Caco-2 (cell line): ENCODE data around the gene DHRS4. TPM values are rescaled to one million over a fixed set of nuclear protein-coding genes. Genes with fewer than 3 reads are reported as not detected.
"Not testable (repeated sequence)": the region's sequence is repeated elsewhere in the genome, so short reads cannot be mapped to it uniquely, and the experiment has no call there.

ENCODE experiments used
- BruUV-seq: library from RNA; stranded (reverse); fragments of 400-500 nt; replicated peaks from 2 replicates; lab custom pipeline; 2021; lab: Mats Ljungman, UMichigan
- CTCF ChIA-PET: fragments of 300-600 bp; sonication (Branson Sonifier 250); formaldehyde crosslinking; loops from one replicate; lab custom pipeline; 2022; ENCODE audit warnings: antibody characterized with exemption; lab: Charles Lee
- POLR2A ChIA-PET: fragments of 300-600 bp; sonication (Branson Sonifier 250); formaldehyde crosslinking; loops from one replicate; lab custom pipeline; 2022; ENCODE audit warnings: antibody characterized with exemption; lab: Charles Lee
- DNase-seq, 2 experiments: peaks; one replicate each; pipeline versions ENCODE4 v3.0.0 to v3.0.0-alpha.2; 2020 to 2022
- H3K27me3 ChIP-seq: replicated peaks from 2 replicates; pipeline ENCODE4 v1.6.0; 2011; ENCODE audit warnings: low read length; ENCODE audit not compliant: control insufficient read depth, insufficient read depth
- H3K36me3 ChIP-seq: 2 replicates; pipeline ENCODE4 v1.5.1; 2011; ENCODE audit warnings: low read length; ENCODE audit not compliant: control insufficient read depth, insufficient read depth
- H3K4me1 ChIP-seq: fragments of 250-450 bp; sonication (Bioruptor Pico); 2 replicates; pipeline ENCODE4 v1.5.1; 2020; ENCODE audit warnings: mild to moderate bottlenecking
- H3K4me3 ChIP-seq: 2 replicates; pipeline ENCODE4 v1.5.1; 2011; ENCODE audit warnings: low read depth, mild to moderate bottlenecking, control low read depth, low read length
- H3K9me3 ChIP-seq: fragments of 250-450 bp; sonication (Bioruptor Pico); 2 replicates; pipeline ENCODE4 v1.5.1; 2020; ENCODE audit warnings: mild to moderate bottlenecking, moderate library complexity
- H3K27ac Mint-ChIP-seq: one replicate; pipeline ENCODE4 v1.8.0; 2022; ENCODE audit warnings: mixed read lengths; ENCODE audit not compliant: unreplicated experiment
- H3K27me3 Mint-ChIP-seq: one replicate; pipeline ENCODE4 v1.8.0; 2022; ENCODE audit warnings: mixed read lengths; ENCODE audit not compliant: insufficient read depth, unreplicated experiment
- H3K36me3 Mint-ChIP-seq: one replicate; pipeline ENCODE4 v1.8.0; 2022; ENCODE audit warnings: mild to moderate bottlenecking, mixed read lengths; ENCODE audit not compliant: insufficient read depth, unreplicated experiment
- H3K4me1 Mint-ChIP-seq: one replicate; pipeline ENCODE4 v1.8.0; 2022; ENCODE audit warnings: low read depth, mixed read lengths; ENCODE audit not compliant: unreplicated experiment
- H3K4me3 Mint-ChIP-seq: one replicate; pipeline ENCODE4 v1.8.0; 2022; ENCODE audit warnings: mild to moderate bottlenecking, moderate library complexity, mixed read lengths; ENCODE audit not compliant: unreplicated experiment
- H3K9me3 Mint-ChIP-seq: one replicate; pipeline ENCODE4 v1.8.0; 2022; ENCODE audit warnings: mixed read lengths; ENCODE audit not compliant: unreplicated experiment
- intact Hi-C: fragments of 100-400 bp; cut with micrococcal nuclease; formaldehyde crosslinking; loops from one replicate; pipeline ENCODE4 v1.10.0; 2022; ENCODE audit not compliant: unreplicated experiment
- total RNA-seq: library from RNA; stranded (reverse); gene quantifications from 2 replicates; pipeline ENCODE4 v1.2.3, GENCODE V29; 2022

DHRS4 gene
- total RNA-seq, 1 experiment from 2014 or later, result 8.6 TPM

DNA sequence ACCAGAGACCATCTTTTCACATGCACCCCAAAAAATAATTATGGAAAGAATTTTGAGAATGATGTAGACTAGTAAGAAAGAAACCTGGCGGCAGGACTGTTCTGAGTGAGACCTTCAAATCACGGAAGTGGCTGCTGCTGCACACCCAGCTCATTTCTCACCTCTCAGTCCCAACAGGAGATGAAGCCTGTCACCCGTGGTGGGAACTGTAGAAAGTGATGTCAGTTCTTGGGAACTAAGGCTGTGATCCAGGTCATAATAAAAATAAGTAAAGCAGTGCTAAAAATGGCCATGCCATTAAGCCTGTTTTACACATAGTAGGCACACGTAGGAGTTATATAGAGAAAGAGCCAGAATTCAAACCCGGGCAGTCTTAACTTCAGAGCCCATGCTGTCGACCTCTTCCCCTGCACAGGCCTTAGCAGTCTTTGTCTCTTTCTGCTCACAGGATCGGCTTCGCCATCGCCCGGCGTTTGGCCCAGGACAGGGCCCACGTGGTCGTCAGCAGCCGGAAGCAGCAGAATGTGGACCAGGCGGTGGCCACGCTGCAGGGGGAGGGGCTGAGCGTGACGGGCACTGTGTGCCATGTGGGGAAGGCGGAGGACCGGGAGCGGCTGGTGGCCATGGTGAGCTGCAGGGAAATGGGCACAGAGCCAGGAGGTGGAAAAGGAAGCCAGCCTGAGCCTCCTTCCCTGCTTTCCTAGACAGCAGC, 36.3 kb downstream of the DHRS4 start:
- peak in 1 of 2 experiments; percentile 14 for DNase-seq
- H3K27me3 Mint-ChIP-seq, CTCF ChIA-PET: not testable (repeated sequence)

DNA sequence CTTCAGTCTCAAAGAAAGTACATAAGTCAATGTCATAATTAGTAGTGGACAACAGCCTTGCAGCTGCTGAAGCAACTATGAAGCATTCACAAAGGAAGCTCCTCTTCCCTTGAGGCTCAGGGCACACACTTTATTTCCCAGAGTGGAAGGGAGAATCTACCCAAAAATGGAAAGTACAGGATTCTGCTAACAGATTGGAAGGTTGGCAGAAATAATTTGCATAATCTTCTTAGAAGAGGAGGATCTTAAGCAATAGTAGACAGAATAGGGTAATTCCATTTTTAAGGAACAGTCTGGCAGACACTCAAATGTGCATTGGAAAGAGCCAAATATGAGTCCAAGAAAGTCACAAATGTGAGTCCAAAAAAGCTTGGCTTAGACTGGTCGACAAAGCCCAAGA, 37.4 kb downstream of the DHRS4 start:
- H3K4me1 ChIP-seq, CTCF ChIA-PET, H3K4me3 Mint-ChIP-seq, H3K9me3 ChIP-seq, POLR2A ChIA-PET, H3K9me3 Mint-ChIP-seq, H3K36me3 ChIP-seq, H3K27me3 Mint-ChIP-seq, H3K4me3 ChIP-seq, H3K27me3 ChIP-seq, BruUV-seq, DNase-seq, intact Hi-C loops, H3K4me1 Mint-ChIP-seq, H3K27ac Mint-ChIP-seq, H3K36me3 Mint-ChIP-seq: not testable (repeated sequence)

More for the DNA sequence above, 36.3 kb downstream of the DHRS4 start:
- peak overlapping the region; percentile 72 for H3K4me3 Mint-ChIP-seq
- intact Hi-C loops, H3K27me3 ChIP-seq, H3K36me3 ChIP-seq, H3K4me1 Mint-ChIP-seq, H3K4me1 ChIP-seq, BruUV-seq, H3K9me3 ChIP-seq, H3K36me3 Mint-ChIP-seq, H3K9me3 Mint-ChIP-seq, H3K27ac Mint-ChIP-seq, POLR2A ChIA-PET: not testable (repeated sequence)
- peak overlapping the region; percentile 17 for H3K4me3 ChIP-seq

DNA sequence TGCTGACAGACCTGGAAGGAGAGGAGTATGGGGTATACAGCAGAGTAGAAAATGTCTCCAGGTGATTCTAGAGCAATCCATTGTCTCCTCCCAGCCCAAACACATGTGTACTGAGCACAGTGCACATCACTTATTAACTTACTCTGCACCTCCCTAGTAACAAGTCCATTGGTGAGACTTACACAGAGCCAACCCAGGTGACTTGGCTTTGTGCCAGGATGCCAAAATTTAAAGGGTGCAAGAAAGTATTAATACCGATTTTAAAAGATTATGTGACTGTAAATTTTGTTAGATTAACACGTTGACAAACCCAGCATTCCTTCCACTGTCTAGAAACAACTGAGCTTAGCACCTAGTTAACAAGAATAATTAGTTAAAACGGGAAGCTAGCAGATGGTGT, 39.5 kb downstream of the DHRS4 start:
- intact Hi-C loops, BruUV-seq, CTCF ChIA-PET, H3K36me3 ChIP-seq, H3K27me3 Mint-ChIP-seq, H3K4me1 ChIP-seq, POLR2A ChIA-PET, DNase-seq, H3K4me3 Mint-ChIP-seq, H3K27me3 ChIP-seq, H3K9me3 Mint-ChIP-seq, H3K27ac Mint-ChIP-seq, H3K4me1 Mint-ChIP-seq, H3K9me3 ChIP-seq, H3K4me3 ChIP-seq, H3K36me3 Mint-ChIP-seq: not testable (repeated sequence)

DNA sequence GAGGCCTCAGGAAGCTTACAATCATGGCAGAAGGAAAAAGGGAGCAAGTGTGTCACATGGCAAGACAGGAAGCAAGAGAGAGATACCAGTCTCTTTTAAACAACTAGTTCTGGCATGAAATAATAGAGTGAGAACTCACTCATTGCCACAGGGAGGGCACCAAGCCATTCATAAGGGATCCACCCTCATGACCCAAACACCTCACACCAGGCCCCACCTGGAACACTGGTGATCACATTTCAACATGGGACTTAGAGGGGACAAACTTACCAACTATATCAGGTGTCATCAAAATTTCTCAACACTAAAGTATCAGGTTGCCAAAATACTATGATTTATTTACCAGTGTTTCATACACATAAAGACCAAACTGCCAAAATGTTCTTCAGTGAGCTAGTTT, 42.4 kb downstream of the DHRS4 start:
- H3K27me3 Mint-ChIP-seq, H3K4me3 ChIP-seq, BruUV-seq, H3K27me3 ChIP-seq, H3K27ac Mint-ChIP-seq, H3K4me1 Mint-ChIP-seq, H3K9me3 Mint-ChIP-seq, H3K4me3 Mint-ChIP-seq, CTCF ChIA-PET, intact Hi-C loops, H3K9me3 ChIP-seq, H3K4me1 ChIP-seq, POLR2A ChIA-PET, H3K36me3 ChIP-seq, DNase-seq, H3K36me3 Mint-ChIP-seq: not testable (repeated sequence)

DNA sequence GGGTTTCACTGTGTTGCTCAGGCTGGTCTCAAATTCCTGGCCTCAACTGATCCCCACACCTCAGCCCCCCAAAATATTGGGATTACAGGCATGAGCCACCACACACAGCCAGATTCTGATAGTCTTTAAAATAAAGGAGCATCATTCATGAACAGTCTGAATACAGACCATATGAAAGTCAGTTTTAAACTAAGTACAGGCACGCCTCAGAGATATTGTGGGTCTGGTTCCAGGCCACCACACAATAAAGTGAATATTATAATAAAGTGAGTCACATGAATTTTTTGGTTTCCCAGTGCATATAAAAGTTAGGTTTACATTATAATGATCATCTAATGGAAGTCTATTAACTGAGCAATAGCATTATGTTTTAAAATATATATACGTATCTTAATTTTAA, 43.3 kb downstream of the DHRS4 start:
- H3K4me1 Mint-ChIP-seq, intact Hi-C loops, CTCF ChIA-PET, POLR2A ChIA-PET, H3K4me3 Mint-ChIP-seq, H3K36me3 Mint-ChIP-seq, H3K4me1 ChIP-seq, H3K9me3 ChIP-seq, H3K27ac Mint-ChIP-seq, H3K27me3 Mint-ChIP-seq, H3K36me3 ChIP-seq, H3K9me3 Mint-ChIP-seq, BruUV-seq, DNase-seq, H3K4me3 ChIP-seq, H3K27me3 ChIP-seq: not testable (repeated sequence)

DNA sequence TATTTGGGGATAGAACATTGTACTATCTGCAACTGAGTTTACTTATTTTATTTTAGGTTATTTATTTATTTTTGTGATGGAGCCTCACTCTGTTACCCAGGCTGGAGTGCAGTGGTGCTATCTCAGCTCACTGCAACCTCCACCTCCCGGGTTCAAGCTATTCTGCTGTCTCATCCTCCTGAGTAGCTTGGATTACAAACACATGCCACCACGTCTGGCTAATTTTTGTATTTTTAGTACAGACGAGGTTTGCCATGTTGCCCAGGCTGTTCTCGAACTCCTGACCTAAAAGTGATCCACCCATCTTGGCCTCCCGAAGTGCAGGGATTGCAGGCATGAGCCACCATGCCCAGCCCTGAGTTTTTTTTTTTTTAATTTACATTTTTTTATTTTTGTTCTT, 46.1 kb downstream of the DHRS4 start:
- H3K27me3 Mint-ChIP-seq, H3K4me1 ChIP-seq, H3K27ac Mint-ChIP-seq, DNase-seq, H3K9me3 Mint-ChIP-seq, H3K4me3 Mint-ChIP-seq, H3K4me1 Mint-ChIP-seq, intact Hi-C loops, BruUV-seq, H3K36me3 ChIP-seq, H3K36me3 Mint-ChIP-seq, CTCF ChIA-PET, POLR2A ChIA-PET, H3K4me3 ChIP-seq, H3K9me3 ChIP-seq, H3K27me3 ChIP-seq: not testable (repeated sequence)

DNA sequence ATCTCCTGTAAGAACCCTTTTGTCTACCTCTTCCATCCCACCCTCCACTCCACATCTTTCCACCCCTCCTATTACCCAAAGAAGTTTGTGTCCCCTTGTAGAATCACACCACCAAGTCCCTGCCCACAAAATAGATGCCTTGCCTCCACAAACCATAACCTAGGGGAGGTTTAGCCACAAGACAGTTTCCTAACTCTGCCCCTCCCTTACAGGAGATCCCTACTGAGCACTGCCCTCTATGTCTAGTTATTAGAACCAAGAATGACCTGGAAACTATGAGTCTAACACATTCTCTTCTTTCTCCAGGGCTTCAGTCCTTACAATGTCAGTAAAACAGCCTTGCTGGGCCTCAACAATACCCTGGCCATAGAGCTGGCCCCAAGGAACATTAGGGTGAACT, 47.5 kb downstream of the DHRS4 start:
- intact Hi-C loops, H3K9me3 ChIP-seq, H3K4me3 ChIP-seq, BruUV-seq, POLR2A ChIA-PET, H3K4me1 Mint-ChIP-seq, H3K9me3 Mint-ChIP-seq, H3K4me3 Mint-ChIP-seq, DNase-seq, H3K27me3 Mint-ChIP-seq, H3K4me1 ChIP-seq, H3K27ac Mint-ChIP-seq, H3K36me3 ChIP-seq, CTCF ChIA-PET, H3K36me3 Mint-ChIP-seq, H3K27me3 ChIP-seq: not testable (repeated sequence)
